Panc1 (cell line): Measurements from ENCODE around the gene TTC13. TPM values are rescaled to one million over a fixed set of nuclear protein-coding genes. Genes with fewer than 3 reads are reported as not detected.

ENCODE experiments used
- ATAC-seq: fragments of 200-7000 bp; cut with Tn5 transposase; 2 replicates; pipeline ENCODE4 v1.9.1; 2020; ENCODE audit warnings: mild to moderate bottlenecking, moderate library complexity
- BruUV-seq: library from RNA; stranded (reverse); fragments of 400-500 nt; replicated peaks from 2 replicates; lab custom pipeline; 2021; lab: Mats Ljungman, UMichigan
- CTCF ChIA-PET: fragments of 300-600 bp; sonication (Branson Sonifier 250); formaldehyde crosslinking; loops from one replicate; lab custom pipeline; 2022; ENCODE audit warnings: antibody characterized with exemption; lab: Charles Lee
- POLR2A ChIA-PET: fragments of 300-600 bp; sonication (Branson Sonifier 250); formaldehyde crosslinking; loops from one replicate; lab custom pipeline; 2022; ENCODE audit warnings: antibody characterized with exemption; lab: Charles Lee
- DNase-seq: peaks from one replicate; pipeline ENCODE4 v3.0.0-alpha.2; 2010; ENCODE audit warnings: low read depth, low spot score
- H3K27ac ChIP-seq: 2 replicates; pipeline ENCODE4 v1.5.1; 2011; ENCODE audit warnings: mild to moderate bottlenecking, low read length, inconsistent platforms
- H3K27me3 ChIP-seq: fragments of 200-500 bp; sonication (Bioruptor generic); 2 replicates; pipeline ENCODE4 v1.6.0; 2014; ENCODE audit warnings: low read length, inconsistent platforms; ENCODE audit not compliant: control insufficient read depth, insufficient read depth
- H3K36me3 ChIP-seq: fragments of 200-500 bp; sonication (Bioruptor generic); 2 replicates; pipeline ENCODE4 v1.5.1; 2014; ENCODE audit warnings: inconsistent platforms, mild to moderate bottlenecking, low read length, moderate library complexity; ENCODE audit not compliant: control insufficient read depth, insufficient read depth
- H3K4me1 ChIP-seq: 2 replicates; pipeline ENCODE4 v1.5.1; 2011; ENCODE audit warnings: inconsistent platforms, mild to moderate bottlenecking, low read length, moderate library complexity; ENCODE audit not compliant: control insufficient read depth, insufficient read depth
- H3K4me3 ChIP-seq, 2 experiments: 2 replicates each; pipeline ENCODE4 v1.5.1; 2011 to 2012; ENCODE audit warnings: low read depth in 2 of 2, low read length in 2 of 2, mild to moderate bottlenecking in 2 of 2, inconsistent platforms in 1 of 2, moderate library complexity in 1 of 2
- H3K9me3 ChIP-seq: fragments of 200-500 bp; sonication (Bioruptor generic); 2 replicates; pipeline ENCODE4 v1.5.1; 2014; ENCODE audit warnings: low read depth, mild to moderate bottlenecking, inconsistent platforms, low read length, moderate library complexity; ENCODE audit not compliant: control insufficient read depth, insufficient read depth
- CTCF ChIP-seq: fragments of 450-650 bp; IDR thresholded peaks from 2 replicates; pipeline ENCODE4 v1.5.1; 2017; ENCODE audit warnings: mild to moderate bottlenecking
- POLR2AphosphoS5 ChIP-seq: IDR thresholded peaks from 2 replicates; pipeline ENCODE4 v1.6.1; 2012; ENCODE audit warnings: mild to moderate bottlenecking, low read depth, low read length, moderate library complexity
- REST ChIP-seq, 2 experiments: IDR thresholded peaks; 2 replicates each; pipeline ENCODE4 v1.6.1; 2011 to 2012; ENCODE audit warnings: low read depth in 2 of 2, control low read depth in 1 of 2, low read length in 1 of 2, mild to moderate bottlenecking in 1 of 2, moderate library complexity in 1 of 2; ENCODE audit not compliant: insufficient read depth in 1 of 2
- SIN3A ChIP-seq: IDR thresholded peaks from 2 replicates; pipeline ENCODE4 v1.6.1; 2012; ENCODE audit warnings: low read depth, mild to moderate bottlenecking, low read length, moderate library complexity, borderline replicate concordance; ENCODE audit not compliant: insufficient read depth
- TCF7L2 ChIP-seq: IDR thresholded peaks from 2 replicates; pipeline ENCODE4 v1.6.1; 2011; ENCODE audit warnings: mild to moderate bottlenecking, low read depth, low read length, inconsistent platforms
- in situ Hi-C: cut with HindIII; loops from 2 replicates; pipeline ENCODE4 v1.10.0; 2016; ENCODE audit warnings: low sequenced_read_pairs, low pct_unique_long_range_greater_than_20kb
- intact Hi-C: fragments of 100-400 bp; cut with micrococcal nuclease; formaldehyde crosslinking; loops from one replicate; pipeline ENCODE4 v1.10.0; 2022; ENCODE audit not compliant: unreplicated experiment
- total RNA-seq: library from RNA; stranded (reverse); gene quantifications from one replicate; pipeline ENCODE4 v1.2.1, GENCODE V29; 2021; ENCODE audit not compliant: unreplicated experiment

TTC13 gene
- total RNA-seq, 1 experiment from 2014 or later: 19.0 TPM

GRCh38 chr1:230877146-230877923 lies 101.3 kb downstream of the TTC13 start:
- no peaks in the 10 kb centered on the region for H3K36me3 ChIP-seq
- ChIA-PET POLR2A (no interaction called here), CTCF (no interaction called here)
- intact Hi-C loops (no loop called here), in situ Hi-C loops (no loop called here)
- ATAC-seq: no peak
- peaks cover 5% of the 10 kb centered on the region; the same call in 1 of the 2 replicates for H3K27me3 ChIP-seq
- H3K4me1 ChIP-seq: peaks cover 3% of the 10 kb centered on the region; the same call in 1 of the 2 replicates
- no peak overlapping the region for H3K27ac ChIP-seq
- no peak for DNase-seq
- TF ChIP-seq REST (IDR thresholded peaks at IDR 0.05; ENCODE audit: insufficient read depth in 1 of 2, low read depth in 2 of 2, low read length in 1 of 2) (no peak), TCF7L2 (no peak), CTCF (no peak), SIN3A (no peak), POLR2AphosphoS5 (no peak)
- BruUV-seq: no TSS peak
- H3K9me3 ChIP-seq: no peaks in the 10 kb centered on the region
- no peak overlapping the region for H3K4me3 ChIP-seq

GRCh38 chr1:230876660-230877059 lies 102.0 kb downstream of the TTC13 start:
- no peak for TF ChIP-seq SIN3A
- no peak for TF ChIP-seq CTCF
- TF ChIP-seq POLR2AphosphoS5: no peak
- TF ChIP-seq TCF7L2: no peak
- TF ChIP-seq REST (IDR thresholded peaks at IDR 0.05; ENCODE audit: insufficient read depth in 1 of 2, low read depth in 2 of 2, low read length in 1 of 2): no peak
- in situ Hi-C loops: no loop called here
- Histone ChIP-seq H3K36me3 (no peaks in the 10 kb centered on the region), H3K27me3 (peaks cover 5% of the 10 kb centered on the region; the same call in 1 of the 2 replicates), H3K4me3 (no peak overlapping the region), H3K9me3 (no peaks in the 10 kb centered on the region), H3K27ac (no peak overlapping the region), H3K4me1 (peaks cover 3% of the 10 kb centered on the region; the same call in 1 of the 2 replicates)
- intact Hi-C loops: no loop called here
- no peak for DNase-seq
- CTCF ChIA-PET: no interaction called here
- POLR2A ChIA-PET: no interaction called here
- no peak for ATAC-seq
- BruUV-seq: no TSS peak
